IPS-NIHi7 (cell line): ENCODE measurements around the gene C5orf24.
A peak's percentile ranks its signal among the peaks of the same experiment; 100 is the strongest.
"Not testable (repeated sequence)": the region's sequence is repeated elsewhere in the genome, so short reads cannot be mapped to it uniquely, and the experiment has no call there.

Experiments
- DNase-seq: peaks from one replicate; pipeline ENCODE4 v3.0.0; 2012; ENCODE audit warnings: mixed read lengths; ENCODE audit errors: extremely low spot score

Gene C5orf24

GRCh38 chr5:134857401-134857800 is 11.6 kb downstream of the C5orf24 start:
- DNase-seq: no peak

DNA sequence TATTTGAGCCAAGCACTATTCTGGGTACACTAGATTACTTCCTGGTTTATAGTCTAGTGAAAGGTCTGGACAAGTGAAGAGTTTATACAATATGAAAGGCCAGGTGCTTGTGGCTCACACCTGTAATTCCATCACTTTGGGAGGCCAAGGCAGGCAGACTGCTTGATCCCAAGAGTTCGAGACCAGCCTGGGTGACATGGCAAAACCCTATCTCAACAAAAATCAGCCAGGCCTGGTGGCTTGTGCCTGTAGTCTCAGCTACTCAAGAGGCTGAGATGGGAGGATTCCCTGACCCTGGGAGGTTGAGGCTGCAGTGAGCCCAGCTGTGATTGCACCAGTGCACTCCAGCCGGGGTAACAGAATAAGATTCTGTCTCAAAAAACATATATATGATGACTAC is 18.9 kb downstream of the C5orf24 start:
- no peak for DNase-seq

- no peak for DNase-seq
These were observed 27.7 kb downstream of the C5orf24 start for GRCh38 chr5:134873494-134873893.

GRCh38 chr5:134873987-134874830 is 28.4 kb downstream of the C5orf24 start, which contains the start of gene TXNDC15:
TXNDC15 (plus strand) TSS chr5:134874371; CDS start chr5:134874428, 57 bp downstream.
- peak; percentile 94 for DNase-seq

DNA sequence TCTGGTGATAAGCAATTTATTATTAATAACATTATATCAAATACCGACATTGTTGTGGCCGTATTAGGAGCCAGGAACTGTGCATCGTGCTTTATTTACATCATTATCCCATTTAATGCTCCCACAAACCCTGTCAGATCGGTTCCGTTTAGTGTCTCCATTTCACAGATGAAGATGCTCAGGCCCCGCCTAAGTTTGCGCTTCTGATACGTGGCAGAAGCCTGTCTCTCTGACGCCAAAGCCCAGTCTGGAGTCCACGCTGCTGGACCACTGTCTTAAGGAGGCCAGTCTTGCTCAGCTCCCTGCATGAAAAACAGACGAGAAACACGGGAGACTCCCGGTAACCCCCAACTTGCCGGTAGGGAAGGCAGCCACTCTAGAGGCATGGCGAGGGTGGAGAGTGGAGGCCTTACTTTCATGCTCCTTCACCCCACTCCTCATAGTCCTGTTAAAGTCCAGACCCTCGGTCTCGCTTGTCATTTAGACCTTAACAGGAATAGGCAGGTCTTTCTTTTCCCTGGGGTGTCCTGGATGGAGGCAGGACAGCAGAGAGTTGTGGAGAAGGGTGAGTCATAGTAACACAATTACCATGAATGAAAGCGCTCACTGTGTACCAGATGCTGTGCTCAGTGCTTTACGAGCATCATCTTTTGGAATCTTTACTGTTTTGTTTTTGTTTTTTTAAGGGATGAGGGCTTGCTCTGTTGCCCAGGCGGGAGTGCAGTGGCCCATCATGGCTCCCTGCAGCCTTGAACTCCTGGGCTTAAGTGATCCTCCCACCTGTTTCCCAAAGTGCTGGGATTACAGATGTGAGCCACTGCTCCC is 29.3 kb downstream of the C5orf24 start:
- DNase-seq: no peak

GRCh38 chr5:134877159-134877558 is 31.4 kb downstream of the C5orf24 start:
- DNase-seq: no peak

GRCh38 chr5:134878403-134878802 is 32.6 kb downstream of the C5orf24 start:
- no peak for DNase-seq

DNA sequence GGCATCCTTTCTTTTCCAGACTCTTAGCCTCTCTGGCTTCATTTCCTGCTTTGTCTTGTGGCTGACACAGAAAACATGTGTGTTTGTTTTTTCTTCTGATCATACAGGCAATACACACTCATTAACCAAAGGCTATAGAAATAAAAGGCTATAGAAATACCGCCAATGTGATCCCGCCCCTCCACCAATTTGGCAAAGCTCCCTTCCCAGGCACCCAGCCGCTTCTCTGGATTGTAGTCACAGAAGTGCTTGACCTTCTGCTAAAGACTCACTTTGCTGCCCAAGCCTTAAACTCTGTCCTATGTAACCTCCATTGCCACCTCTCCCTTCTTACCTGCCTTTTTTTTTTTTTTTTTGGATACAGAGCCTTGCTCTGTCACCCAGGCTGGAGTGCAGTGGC is 33.7 kb downstream of the C5orf24 start:
- no peak for DNase-seq

DNA sequence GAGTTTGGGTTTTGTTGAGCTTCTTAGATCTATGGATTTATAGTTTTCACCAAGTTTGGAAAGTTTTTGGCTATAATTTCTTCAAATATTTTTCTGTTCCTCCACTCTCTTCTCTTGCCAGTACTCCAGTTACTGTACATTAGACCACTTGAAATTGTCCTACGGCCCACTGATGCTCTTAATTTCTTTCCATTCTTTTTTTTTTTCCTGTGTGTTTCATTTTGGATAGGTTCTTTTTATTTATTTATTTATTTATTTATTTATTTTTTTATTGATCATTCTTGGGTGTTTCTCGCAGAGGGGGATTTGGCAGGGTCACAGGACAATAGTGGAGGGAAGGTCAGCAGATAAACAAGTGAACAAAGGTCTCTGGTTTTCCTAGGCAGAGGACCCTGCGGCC is 35.2 kb downstream of the C5orf24 start:
- not testable (repeated sequence) for DNase-seq

DNA sequence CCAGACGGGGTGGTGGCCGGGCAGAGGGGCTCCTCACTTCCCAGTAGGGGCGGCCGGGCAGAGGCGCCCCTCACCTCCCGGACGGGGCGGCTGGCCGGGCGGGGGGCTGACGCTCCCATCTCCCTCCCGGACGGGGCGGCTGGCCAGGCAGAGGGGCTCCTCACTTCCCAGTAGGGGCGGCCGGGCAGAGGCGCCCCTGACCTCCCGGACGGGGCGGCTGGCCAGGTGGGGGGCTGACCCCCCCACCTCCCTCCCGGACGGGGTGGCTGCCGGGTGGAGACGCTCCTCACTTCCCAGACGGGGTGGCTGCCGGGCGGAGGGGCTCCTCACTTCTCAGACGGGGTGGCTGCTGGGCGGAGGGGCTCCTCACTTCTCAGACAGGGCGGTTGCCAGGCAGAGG is 35.9 kb downstream of the C5orf24 start:
- not testable (repeated sequence) for DNase-seq

- DNase-seq: no peak
These were observed 41.9 kb downstream of the C5orf24 start for GRCh38 chr5:134887593-134888159.

DNA sequence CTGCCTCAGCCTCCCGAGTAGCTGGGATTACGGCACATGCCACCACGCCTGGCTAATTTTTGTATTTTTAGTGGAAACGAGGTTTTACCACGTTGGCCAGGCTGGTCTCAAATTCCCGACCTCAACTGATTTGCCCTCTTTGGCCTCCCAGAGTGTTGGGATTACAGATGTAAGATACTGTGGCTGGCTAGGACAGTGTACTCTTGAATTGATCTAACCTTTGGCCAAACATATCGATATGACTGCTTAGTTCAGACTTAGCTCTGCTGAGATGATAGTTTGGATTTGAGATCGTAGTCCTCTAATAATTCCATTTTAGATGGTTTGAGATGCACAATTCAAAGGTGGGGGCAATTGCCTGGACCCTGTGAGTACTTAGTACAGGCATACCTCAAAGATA is 43.6 kb downstream of the C5orf24 start:
- no peak for DNase-seq

DNA sequence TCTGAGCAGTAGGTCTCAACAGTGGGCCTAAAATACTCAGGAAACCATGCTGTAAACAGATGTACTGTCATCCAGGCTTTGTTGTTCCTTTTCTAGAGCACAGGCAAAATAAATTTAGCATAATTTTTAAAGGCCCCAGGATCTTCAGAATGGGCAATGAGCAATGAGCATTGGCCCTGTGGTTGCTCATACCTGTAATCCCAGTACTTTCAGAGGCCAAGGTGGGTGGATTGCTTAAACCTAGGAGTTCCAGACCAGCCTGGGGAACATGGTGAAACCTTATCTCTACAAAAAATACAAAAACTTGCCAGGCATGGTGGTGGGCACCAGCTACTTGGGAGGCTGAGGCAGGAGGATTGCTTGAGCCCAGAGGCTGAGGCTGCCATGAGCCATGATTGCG is 45.7 kb downstream of the C5orf24 start:
- no peak for DNase-seq

- DNase-seq: no peak
These were observed 46.5 kb downstream of the C5orf24 start for GRCh38 chr5:134892282-134892681.

- DNase-seq: no peak
These were observed 47.2 kb downstream of the C5orf24 start for GRCh38 chr5:134892926-134893325.

- DNase-seq: no peak
These were observed 48.2 kb downstream of the C5orf24 start for GRCh38 chr5:134893748-134894505.

DNA sequence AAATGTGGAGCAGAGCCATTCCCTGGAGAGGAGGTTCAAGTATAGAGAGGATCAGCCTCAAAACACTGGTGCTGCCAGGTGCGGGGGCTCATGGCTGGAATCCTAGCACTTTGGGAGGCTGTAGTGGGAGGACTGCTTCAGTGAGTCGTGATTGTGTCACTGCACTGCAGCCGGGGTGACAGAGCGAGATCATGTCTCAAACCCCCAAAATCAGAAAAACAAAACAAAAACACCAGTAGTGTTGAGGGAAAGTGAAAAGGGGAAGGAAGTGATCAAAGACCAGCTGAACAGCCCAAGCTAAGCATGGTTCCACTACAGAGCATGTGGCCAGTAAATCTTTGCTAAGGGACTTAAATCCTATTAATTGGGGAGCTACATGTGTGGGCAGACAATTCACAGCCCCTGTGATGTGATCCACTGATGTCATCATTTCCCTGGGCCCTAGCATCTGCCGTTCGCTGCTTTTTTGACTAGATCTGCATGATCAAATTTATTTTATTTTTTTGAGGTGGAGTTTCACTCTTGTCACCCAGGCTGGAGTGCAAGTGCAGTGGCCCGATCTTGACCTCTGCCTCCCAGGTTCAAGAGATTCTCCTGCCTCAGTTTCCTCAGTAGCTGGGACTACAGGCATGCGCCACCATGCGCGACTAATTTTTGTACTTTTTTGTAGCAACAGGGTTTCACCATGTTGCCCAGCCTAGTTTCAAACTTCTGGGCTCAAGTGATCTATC is 56.5 kb downstream of the C5orf24 start:
- DNase-seq: no peak

DNA sequence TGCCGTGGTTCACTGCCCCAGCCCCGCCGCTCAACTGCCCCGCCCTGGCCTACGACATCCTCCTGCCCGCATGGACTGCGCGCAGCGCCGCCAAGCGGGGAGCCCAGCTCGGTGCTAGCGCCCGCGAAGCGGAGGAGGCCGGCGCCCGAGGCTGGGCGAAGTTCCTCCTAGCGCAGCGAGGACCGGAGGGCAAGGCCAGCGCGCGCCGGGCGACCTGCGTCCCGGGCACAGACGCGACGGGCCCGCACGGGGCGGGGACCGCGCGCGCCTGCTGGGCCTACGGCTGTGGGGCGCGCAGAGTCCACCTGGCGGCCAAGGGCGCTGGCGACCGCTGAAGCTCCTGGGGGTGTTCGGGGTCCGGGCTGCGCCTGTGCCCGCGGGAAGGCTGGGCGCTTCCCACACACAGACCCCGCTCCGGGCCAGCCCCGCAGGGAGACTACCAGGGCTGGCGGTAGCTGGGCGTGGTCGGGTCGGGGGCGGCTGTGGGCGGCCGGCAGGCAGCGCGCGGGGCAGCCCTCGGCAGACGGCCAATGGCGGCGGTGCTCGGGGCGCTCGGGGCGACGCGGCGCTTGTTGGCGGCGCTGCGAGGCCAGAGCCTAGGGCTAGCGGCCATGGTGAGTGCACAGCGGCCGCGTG is 59.0 kb downstream of the C5orf24 start, which contains the start of gene PCBD2:
Gene PCBD2 (plus strand): TSS at position 522 of the 636 bp plus-strand sequence. CDS start 9 bp downstream, at position 531.
- peak; percentile 93 for DNase-seq

- peak; percentile 35 for DNase-seq
These were observed 59.7 kb downstream of the C5orf24 start for GRCh38 chr5:134905246-134905996.

- no peak for DNase-seq
These were observed 61.0 kb downstream of the C5orf24 start for GRCh38 chr5:134906811-134907210.
